ENCODE data around the gene FLII. TPM values are rescaled to one million over a fixed set of nuclear protein-coding genes. Genes with fewer than 3 reads are reported as not detected.

FLII gene
- polyA plus RNA-seq, 1 experiment, result 192 TPM

GRCh38 chr17:18231164-18231563 lies 27.4 kb downstream of the FLII start:
- ChIA-PET POLR2A (no interaction called here), CTCF (no interaction called here)
- no peak for TF ChIP-seq CTCF (IDR thresholded peaks at IDR 0.05; ENCODE audit: low read depth, low read length)
- no peak for DNase-seq (ENCODE audit: low read depth, low spot score)
- H3K9me3 ChIP-seq (ENCODE audit: control insufficient read depth, insufficient read depth, low read length), result no peaks in the 10 kb centered on the region
- no peak overlapping the region for H3K4me3 ChIP-seq (ENCODE audit: low read depth, low read length)
- no peak overlapping the region for H3K27ac ChIP-seq (ENCODE audit: low read depth, low read length)
- H3K27me3 ChIP-seq (ENCODE audit: control insufficient read depth, insufficient read depth, low read length), result no peaks in the 10 kb centered on the region

- no peak overlapping the region for H3K4me3 ChIP-seq (ENCODE audit: low read depth, low read length)
- POLR2A ChIA-PET, result no interaction called here
- H3K9me3 ChIP-seq (ENCODE audit: control insufficient read depth, insufficient read depth, low read length), result no peaks in the 10 kb centered on the region
- CTCF ChIA-PET, result no interaction called here
- no peak overlapping the region for H3K27ac ChIP-seq (ENCODE audit: low read depth, low read length)
- TF ChIP-seq CTCF (IDR thresholded peaks at IDR 0.05; ENCODE audit: low read depth, low read length), result no peak
- no peak for DNase-seq (ENCODE audit: low read depth, low spot score)
- no peaks in the 10 kb centered on the region for H3K27me3 ChIP-seq (ENCODE audit: control insufficient read depth, insufficient read depth, low read length)
Measured at GRCh38 chr17:18230288-18231141, 28.0 kb downstream of the FLII start.

GRCh38 chr17:18229771-18230170 lies 28.8 kb downstream of the FLII start:
- ChIA-PET CTCF (no interaction called here), POLR2A (no interaction called here)

GRCh38 chr17:18229254-18229653 lies 29.3 kb downstream of the FLII start:
- ChIA-PET POLR2A (interaction anchor here (0.5 kb wide), 1 partner anchor 37 kb away, joined by 3 read pairs; no protein-coding TSS in a partner anchor), CTCF (no interaction called here)
- Histone ChIP-seq H3K9me3 (ENCODE audit: control insufficient read depth, insufficient read depth, low read length) (no peaks in the 10 kb centered on the region; the same call in 1 of the 2 replicates), H3K4me3 (ENCODE audit: low read depth, low read length) (no peak overlapping the region), H3K27ac (ENCODE audit: low read depth, low read length) (no peak overlapping the region), H3K27me3 (ENCODE audit: control insufficient read depth, insufficient read depth, low read length) (no peaks in the 10 kb centered on the region)
- no peak for TF ChIP-seq CTCF (IDR thresholded peaks at IDR 0.05; ENCODE audit: low read depth, low read length)
- no peak for DNase-seq (ENCODE audit: low read depth, low spot score)

More at GRCh38 chr17:18229771-18230170, 28.8 kb downstream of the FLII start:
- TF ChIP-seq CTCF (IDR thresholded peaks at IDR 0.05; ENCODE audit: low read depth, low read length), result no peak
- Histone ChIP-seq H3K27me3 (ENCODE audit: control insufficient read depth, insufficient read depth, low read length) (no peaks in the 10 kb centered on the region), H3K9me3 (ENCODE audit: control insufficient read depth, insufficient read depth, low read length) (no peaks in the 10 kb centered on the region), H3K27ac (ENCODE audit: low read depth, low read length) (no peak overlapping the region), H3K4me3 (ENCODE audit: low read depth, low read length) (no peak overlapping the region)
- DNase-seq (ENCODE audit: low read depth, low spot score), result no peak

- POLR2A ChIA-PET, result no interaction called here
- no peaks in the 10 kb centered on the region for H3K27me3 ChIP-seq (ENCODE audit: control insufficient read depth, insufficient read depth, low read length)
- no peaks in the 10 kb centered on the region; the same call in 1 of the 2 replicates for H3K9me3 ChIP-seq (ENCODE audit: control insufficient read depth, insufficient read depth, low read length)
- TF ChIP-seq CTCF (IDR thresholded peaks at IDR 0.05; ENCODE audit: low read depth, low read length), result no peak
- CTCF ChIA-PET, result no interaction called here
- no peak overlapping the region for H3K4me3 ChIP-seq (ENCODE audit: low read depth, low read length)
- DNase-seq (ENCODE audit: low read depth, low spot score), result no peak
- H3K27ac ChIP-seq (ENCODE audit: low read depth, low read length), result no peak overlapping the region
Measured at GRCh38 chr17:18228176-18228682, 30.3 kb downstream of the FLII start.

All from AG04450 (cell line).